HG03280 (cell line): Measurements from ENCODE around the gene FANCE.
"Not testable (repeated sequence)": the region's sequence is repeated elsewhere in the genome, so short reads cannot be mapped to it uniquely, and the experiment has no call there.

Experiments
- ATAC-seq: cut with Tn5 transposase; IDR thresholded peaks from one replicate; pipeline ENCODE4 v1.9.1; 2021; ENCODE audit warnings: mild to moderate bottlenecking, moderate library complexity; ENCODE audit not compliant: unreplicated experiment

The FANCE gene

GRCh38 chr6:35429463-35429862, 22.7 kb upstream of the FANCE start:
- ATAC-seq: no peak

- ATAC-seq: no peak
Observed at GRCh38 chr6:35432291-35432690, 19.8 kb upstream of the FANCE start.

GRCh38 chr6:35432702-35433101, 19.4 kb upstream of the FANCE start:
- not testable (repeated sequence) for ATAC-seq

- ATAC-seq: no peak
Observed at GRCh38 chr6:35435074-35435837, 16.9 kb upstream of the FANCE start.

GRCh38 chr6:35436071-35436857, 15.9 kb upstream of the FANCE start:
- no peak for ATAC-seq

GRCh38 chr6:35438378-35439065, 13.6 kb upstream of the FANCE start:
- ATAC-seq: not testable (repeated sequence)

- no peak for ATAC-seq
Observed at GRCh38 chr6:35439308-35439707, 12.8 kb upstream of the FANCE start.

- no peak for ATAC-seq
Observed at GRCh38 chr6:35441205-35441604, 10.9 kb upstream of the FANCE start.

- no peak for ATAC-seq
Observed at GRCh38 chr6:35441642-35442041, 10.5 kb upstream of the FANCE start.

- no peak for ATAC-seq
Observed at GRCh38 chr6:35442693-35443092, 9.4 kb upstream of the FANCE start.

GRCh38 chr6:35443341-35444030, 8.7 kb upstream of the FANCE start:
- no peak for ATAC-seq

GRCh38 chr6:35445691-35446090, 6.4 kb upstream of the FANCE start:
- no peak for ATAC-seq

- ATAC-seq: no peak
Observed at GRCh38 chr6:35448191-35448590, 3.9 kb upstream of the FANCE start.

- ATAC-seq: no peak
Observed at GRCh38 chr6:35449287-35449881, 2.8 kb upstream of the FANCE start.

GRCh38 chr6:35451354-35452182, 570 bp upstream of the FANCE start:
- ATAC-seq: no peak

GRCh38 chr6:35453236-35453635, 1.1 kb downstream of the FANCE start:
- ATAC-seq: no peak

GRCh38 chr6:35454391-35455110, 2.4 kb downstream of the FANCE start:
- ATAC-seq: no peak

- ATAC-seq: no peak
Observed at GRCh38 chr6:35457907-35458306, 5.8 kb downstream of the FANCE start.

- ATAC-seq: no peak
Observed at GRCh38 chr6:35461270-35461669, 9.1 kb downstream of the FANCE start.
